Dendritic cell treated with granulocyte-macrophage colony-stimulating factor and Interleukin-4, amounts not matched to agents 40 ng/mL and 50 ng/mL, for 4 days (primary cell): ENCODE data around the gene SLCO3A1.

Source experiments
- H3K27ac Mint-ChIP-seq: one replicate; pipeline ENCODE4 v1.8.0; 2022; ENCODE audit warnings: mild to moderate bottlenecking, mixed read lengths
- H3K27me3 Mint-ChIP-seq: one replicate; pipeline ENCODE4 v1.8.0; 2022; ENCODE audit warnings: mild to moderate bottlenecking, mixed read lengths
- H3K36me3 Mint-ChIP-seq: one replicate; pipeline ENCODE4 v1.8.0; 2022; ENCODE audit warnings: low read depth, mixed read lengths
- H3K4me1 Mint-ChIP-seq: one replicate; pipeline ENCODE4 v1.8.0; 2022; ENCODE audit warnings: low read depth, mixed read lengths
- H3K4me3 Mint-ChIP-seq: one replicate; pipeline ENCODE4 v1.8.0; 2022; ENCODE audit warnings: mild to moderate bottlenecking, moderate library complexity, mixed read lengths
- H3K9me3 Mint-ChIP-seq: one replicate; pipeline ENCODE4 v1.8.0; 2022; ENCODE audit warnings: mixed read lengths
- intact Hi-C: fragments of 100-400 bp; cut with micrococcal nuclease; formaldehyde crosslinking; loops from one replicate; pipeline ENCODE4 v1.15.0; 2022

The SLCO3A1 gene

DNA sequence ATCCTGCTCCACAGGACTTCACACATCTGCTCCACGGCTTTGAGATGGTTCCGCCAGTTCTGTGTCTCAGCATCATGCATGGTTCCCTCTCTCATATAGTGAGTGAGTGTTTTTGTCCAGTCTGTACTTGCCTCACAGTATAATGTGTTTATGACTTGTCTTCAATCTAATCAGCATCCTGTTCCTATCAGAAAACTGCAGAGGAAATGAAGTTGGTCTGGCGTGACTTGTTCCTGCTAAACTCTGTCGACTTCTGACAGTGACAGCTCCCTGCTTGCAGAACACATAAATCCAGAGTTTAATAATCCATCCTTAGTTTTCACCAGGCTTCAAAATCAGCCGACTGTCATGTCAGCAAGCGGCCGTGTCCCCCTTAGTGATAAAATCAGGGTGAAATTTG lies 222.3 kb downstream of the SLCO3A1 start:
- intact Hi-C loops = loop anchor here (2.0 to 10.0 kb wide), 4 partner anchors 101 to 371 kb away; no protein-coding TSS in a partner anchor
- H3K27me3 Mint-ChIP-seq = no peaks in the 10 kb centered on the region
- H3K9me3 Mint-ChIP-seq = peaks cover 7% of the 10 kb centered on the region
- H3K27ac Mint-ChIP-seq = peak overlapping the region; percentile 71
- H3K36me3 Mint-ChIP-seq = peaks cover 26% of the 10 kb centered on the region
- no peak overlapping the region for H3K4me3 Mint-ChIP-seq
- H3K4me1 Mint-ChIP-seq = peaks cover 94% of the 10 kb centered on the region

DNA sequence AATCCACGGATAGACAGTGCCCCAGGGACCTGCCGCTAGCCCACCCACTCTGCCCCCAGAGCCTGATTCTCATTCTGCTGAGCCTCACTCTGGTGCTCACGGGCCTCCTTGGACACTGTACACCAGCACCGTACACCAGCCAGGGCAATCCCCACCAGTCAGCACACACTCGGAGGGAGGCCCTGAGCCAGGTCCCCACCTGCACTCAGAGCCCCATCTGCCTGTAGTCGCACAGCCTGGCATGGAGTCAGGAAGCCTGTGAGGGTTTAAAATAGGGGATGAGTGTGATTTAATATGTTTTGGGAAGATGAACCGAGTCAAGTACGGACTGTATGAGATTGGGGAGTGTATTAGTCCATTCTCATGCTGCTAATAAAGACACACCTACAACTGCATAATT lies 223.0 kb downstream of the SLCO3A1 start:
- peaks cover 90% of the 10 kb centered on the region for H3K4me1 Mint-ChIP-seq
- peaks cover 7% of the 10 kb centered on the region for H3K9me3 Mint-ChIP-seq
- H3K27me3 Mint-ChIP-seq = no peaks in the 10 kb centered on the region
- H3K27ac Mint-ChIP-seq = peak overlapping the region; percentile 32
- H3K36me3 Mint-ChIP-seq = peaks cover 26% of the 10 kb centered on the region
- intact Hi-C loops = loop anchor here (2.0 to 10.0 kb wide), 4 partner anchors 102 to 372 kb away; no protein-coding TSS in a partner anchor
- H3K4me3 Mint-ChIP-seq = no peak overlapping the region

GRCh38 chr15:92077353-92078085 lies 224.0 kb downstream of the SLCO3A1 start:
- peaks cover 7% of the 10 kb centered on the region for H3K9me3 Mint-ChIP-seq
- intact Hi-C loops = loop anchor here (2.0 to 10.0 kb wide), 4 partner anchors 103 to 373 kb away; no protein-coding TSS in a partner anchor
- H3K27me3 Mint-ChIP-seq = no peaks in the 10 kb centered on the region
- peaks cover 26% of the 10 kb centered on the region for H3K36me3 Mint-ChIP-seq
- no peak overlapping the region for H3K4me3 Mint-ChIP-seq
- peak overlapping the region; percentile 32 for H3K27ac Mint-ChIP-seq
- H3K4me1 Mint-ChIP-seq = peaks cover 81% of the 10 kb centered on the region

DNA sequence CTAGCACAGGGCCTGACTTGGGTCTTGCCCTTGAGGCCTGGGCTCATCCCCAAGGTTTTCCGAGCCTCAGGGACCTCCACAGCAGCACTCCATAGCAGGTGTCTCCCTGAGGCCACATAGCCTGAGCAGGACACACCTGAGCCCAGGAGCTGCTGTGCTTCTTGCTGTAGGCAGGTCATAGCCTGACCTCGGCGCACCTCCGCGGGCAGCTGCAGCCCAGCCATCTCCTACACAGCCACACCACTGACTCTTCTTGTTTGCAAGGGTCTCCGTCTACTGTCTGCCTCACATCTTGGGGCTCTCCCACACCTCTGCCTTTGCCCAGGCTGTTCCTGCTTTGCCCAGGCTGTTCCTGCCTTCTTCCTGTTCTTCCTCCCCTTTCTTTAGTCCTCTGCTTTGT lies 224.8 kb downstream of the SLCO3A1 start:
- Mint-ChIP-seq H3K4me1 (peaks cover 73% of the 10 kb centered on the region), H3K4me3 (no peak overlapping the region), H3K9me3 (peaks cover 7% of the 10 kb centered on the region), H3K27ac (no peak overlapping the region), H3K27me3 (no peaks in the 10 kb centered on the region), H3K36me3 (peaks cover 20% of the 10 kb centered on the region)
- intact Hi-C loops = loop anchor here (10.0 kb wide), 3 partner anchors 103 to 373 kb away; no protein-coding TSS in a partner anchor

DNA sequence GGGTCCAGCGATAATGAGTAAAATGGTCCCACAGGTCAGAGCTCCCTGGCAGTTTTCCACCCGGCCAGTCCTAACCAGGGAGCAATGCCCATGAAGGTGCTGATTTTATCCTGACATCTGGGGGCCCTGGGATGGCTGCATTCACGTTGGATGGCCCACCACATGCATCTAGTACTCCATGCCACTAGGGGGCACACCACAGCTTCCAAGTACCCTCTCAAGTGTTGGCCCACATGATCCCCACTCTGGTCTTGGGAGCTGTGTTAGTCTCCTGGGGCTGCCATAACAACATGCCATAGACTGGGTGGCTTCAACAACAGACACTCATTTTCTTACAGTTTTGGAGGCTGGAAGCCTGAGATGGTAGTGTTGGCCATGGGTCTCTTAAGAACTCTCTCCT lies 225.5 kb downstream of the SLCO3A1 start:
- peaks cover 20% of the 10 kb centered on the region for H3K36me3 Mint-ChIP-seq
- no peaks in the 10 kb centered on the region for H3K27me3 Mint-ChIP-seq
- peaks cover 7% of the 10 kb centered on the region for H3K9me3 Mint-ChIP-seq
- no peak overlapping the region for H3K4me3 Mint-ChIP-seq
- peak overlapping the region; percentile 50 for H3K27ac Mint-ChIP-seq
- intact Hi-C loops = loop anchor here (10.0 kb wide), 3 partner anchors 104 to 374 kb away; no protein-coding TSS in a partner anchor
- peaks cover 65% of the 10 kb centered on the region for H3K4me1 Mint-ChIP-seq

- Mint-ChIP-seq H3K36me3 (peaks cover 27% of the 10 kb centered on the region), H3K27ac (peak overlapping the region; percentile 50), H3K4me3 (no peak overlapping the region), H3K4me1 (peaks cover 58% of the 10 kb centered on the region), H3K9me3 (peaks cover 7% of the 10 kb centered on the region), H3K27me3 (no peaks in the 10 kb centered on the region)
- intact Hi-C loops = loop anchor here (5.0 to 10.0 kb wide), 5 partner anchors 105 to 375 kb away; partner anchors contain the start of gene SLCO3A1
Observed at GRCh38 chr15:92079647-92080255, 226.2 kb downstream of the SLCO3A1 start.

GRCh38 chr15:92082006-92082843 lies 228.7 kb downstream of the SLCO3A1 start:
- intact Hi-C loops = loop anchor here (1.0 to 5.0 kb wide), 4 partner anchors 196 to 779 kb away; partner anchors contain the start of gene SLCO3A1
- H3K27ac Mint-ChIP-seq = no peak overlapping the region
- peaks cover 34% of the 10 kb centered on the region for H3K4me1 Mint-ChIP-seq
- peaks cover 20% of the 10 kb centered on the region for H3K36me3 Mint-ChIP-seq
- H3K9me3 Mint-ChIP-seq = no peaks in the 10 kb centered on the region
- no peaks in the 10 kb centered on the region for H3K27me3 Mint-ChIP-seq
- no peak overlapping the region for H3K4me3 Mint-ChIP-seq

- peaks cover 18% of the 10 kb centered on the region for H3K36me3 Mint-ChIP-seq
- H3K9me3 Mint-ChIP-seq = no peaks in the 10 kb centered on the region
- no peaks in the 10 kb centered on the region for H3K27me3 Mint-ChIP-seq
- H3K27ac Mint-ChIP-seq = no peak overlapping the region
- H3K4me1 Mint-ChIP-seq = peaks cover 28% of the 10 kb centered on the region
- intact Hi-C loops = loop anchor here (2.0 to 5.0 kb wide), 3 partner anchors 211 to 780 kb away; partner anchors contain the start of gene SLCO3A1
- H3K4me3 Mint-ChIP-seq = no peak overlapping the region
Observed at GRCh38 chr15:92083190-92083589, 229.7 kb downstream of the SLCO3A1 start.

GRCh38 chr15:92087211-92087610 lies 233.7 kb downstream of the SLCO3A1 start:
- no peaks in the 10 kb centered on the region for H3K27me3 Mint-ChIP-seq
- no peak overlapping the region for H3K4me3 Mint-ChIP-seq
- H3K4me1 Mint-ChIP-seq = peaks cover 31% of the 10 kb centered on the region
- H3K36me3 Mint-ChIP-seq = peaks cover 18% of the 10 kb centered on the region
- no peaks in the 10 kb centered on the region for H3K9me3 Mint-ChIP-seq
- intact Hi-C loops = no loop called here
- no peak overlapping the region for H3K27ac Mint-ChIP-seq

DNA sequence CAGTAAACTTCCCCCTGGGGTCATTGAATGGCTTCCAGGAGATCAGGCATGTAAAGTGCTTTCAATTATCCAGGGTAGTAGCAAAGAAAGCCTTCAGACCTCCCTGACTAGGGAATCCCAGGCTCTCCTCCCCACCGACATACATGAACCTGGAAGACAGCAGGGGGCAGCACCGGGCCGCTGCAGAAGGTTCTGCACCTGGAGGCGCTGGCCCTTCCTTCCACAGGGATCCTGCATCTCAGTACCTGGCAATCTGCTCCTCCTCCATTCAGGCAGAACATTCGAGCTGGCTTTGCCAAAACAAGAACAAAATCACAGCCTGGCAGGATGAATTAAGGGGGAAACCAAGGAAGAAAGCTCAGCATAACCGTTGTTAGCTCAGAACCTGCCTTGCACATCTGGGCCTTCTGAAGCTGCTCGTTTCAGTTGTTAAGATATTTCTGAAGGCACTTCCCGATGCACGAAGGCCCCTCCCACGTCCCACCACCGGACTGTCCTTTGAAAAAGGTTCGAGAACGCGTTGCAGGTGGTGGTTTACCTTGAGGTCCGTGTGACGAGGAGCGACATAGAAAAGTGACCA lies 237.7 kb downstream of the SLCO3A1 start:
- Mint-ChIP-seq H3K36me3 (peaks cover 14% of the 10 kb centered on the region), H3K27ac (peak overlapping the region; percentile 66), H3K4me1 (peaks cover 67% of the 10 kb centered on the region), H3K4me3 (no peak overlapping the region), H3K27me3 (no peaks in the 10 kb centered on the region), H3K9me3 (no peaks in the 10 kb centered on the region)
- intact Hi-C loops = no loop called here

GRCh38 chr15:92092289-92093105 lies 239.0 kb downstream of the SLCO3A1 start:
- H3K4me1 Mint-ChIP-seq = peaks cover 80% of the 10 kb centered on the region
- H3K27ac Mint-ChIP-seq = peak overlapping the region; percentile 66
- no peaks in the 10 kb centered on the region for H3K9me3 Mint-ChIP-seq
- intact Hi-C loops = no loop called here
- H3K4me3 Mint-ChIP-seq = peak overlapping the region; percentile 44
- peaks cover 27% of the 10 kb centered on the region for H3K36me3 Mint-ChIP-seq
- H3K27me3 Mint-ChIP-seq = no peaks in the 10 kb centered on the region

DNA sequence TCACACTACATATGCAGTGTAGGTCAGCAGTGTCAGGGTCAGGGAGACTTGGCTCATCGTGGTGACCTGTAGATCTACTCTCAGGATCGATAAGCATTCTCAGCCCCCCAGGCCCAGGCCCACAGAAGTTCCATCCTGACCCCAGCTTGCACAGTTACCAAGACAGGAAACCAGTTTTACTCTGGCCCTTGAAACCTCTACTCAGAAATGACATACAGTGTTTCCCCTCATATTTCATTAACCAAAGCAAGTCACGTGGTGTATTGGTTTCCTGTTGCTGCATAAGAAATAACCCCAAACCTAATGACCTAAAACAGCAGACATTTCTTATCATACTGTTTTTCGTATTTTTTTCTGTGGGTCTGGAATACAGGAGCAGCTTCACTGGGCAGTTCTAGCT lies 242.2 kb downstream of the SLCO3A1 start:
- intact Hi-C loops = loop anchor here (5.0 kb wide), 1 partner anchor 617 kb away; no protein-coding TSS in a partner anchor
- no peak overlapping the region for H3K27ac Mint-ChIP-seq
- no peaks in the 10 kb centered on the region for H3K27me3 Mint-ChIP-seq
- H3K9me3 Mint-ChIP-seq = no peaks in the 10 kb centered on the region
- no peak overlapping the region for H3K4me3 Mint-ChIP-seq
- peaks cover 51% of the 10 kb centered on the region for H3K36me3 Mint-ChIP-seq
- peaks cover 74% of the 10 kb centered on the region for H3K4me1 Mint-ChIP-seq
